BLaER1 treated with 17β-estradiol and CSF1 and Interleukin-3, amounts not matched to agents 10 nM and 100 nM (cell line): ENCODE results near the gene ADCY3.

Source experiments
- H3K27ac ChIP-seq, 11 experiments: shearing (Covaris generic); formaldehyde crosslinking; 2 replicates each; pipeline ENCODE4 v1.8.1; 2022
- H3K27me3 ChIP-seq, 11 experiments: shearing (Covaris generic); formaldehyde crosslinking; 2 replicates each; pipeline ENCODE4 v1.8.1; 2022
- H3K36me3 ChIP-seq, 11 experiments: shearing (Covaris generic); formaldehyde crosslinking; 2 replicates each; pipeline ENCODE4 v1.8.1; 2022
- H3K4me1 ChIP-seq, 10 experiments: shearing (Covaris generic); formaldehyde crosslinking; 2 replicates each; pipeline ENCODE4 v1.8.1; 2022
- H3K4me2 ChIP-seq, 11 experiments: shearing (Covaris generic); formaldehyde crosslinking; 2 replicates each; pipeline ENCODE4 v1.8.1; 2022
- H3K4me3 ChIP-seq, 10 experiments: shearing (Covaris generic); formaldehyde crosslinking; 2 replicates each; pipeline ENCODE4 v1.8.1; 2022
- H3K9ac ChIP-seq, 11 experiments: shearing (Covaris generic); formaldehyde crosslinking; 2 replicates each; pipeline ENCODE4 v1.8.1; 2022
- H3K9me3 ChIP-seq, 11 experiments: shearing (Covaris generic); formaldehyde crosslinking; replicated peaks in 1 of 11; 2 replicates each; pipeline ENCODE4 v1.8.1; 2022
- H4K20me1 ChIP-seq, 11 experiments: shearing (Covaris generic); formaldehyde crosslinking; 2 replicates each; pipeline ENCODE4 v1.8.1; 2022
- Cebpa-rat ChIP-seq, 11 experiments: shearing (Covaris generic); IDR thresholded peaks; 2 replicates each; pipeline ENCODE4 v1.8.1; 2022

ADCY3 gene

GRCh38 chr2:24920098-24920808, at the start of gene ADCY3:
Gene ADCY3 (minus strand): TSS chr2:24920237. CDS start chr2:24918987, 1,250 bp downstream.
- peak within 1 kb of the TSS in 10 of 11 experiments; percentile 30 to 79 (median 74); a peak in 21 of 22 replicates for H3K27ac ChIP-seq
- peaks cover 0 to 25% (median 0%) of the 10 kb centered on the region in 11 experiments; a peak in 5 of 22 replicates for H3K36me3 ChIP-seq
- H3K4me1 ChIP-seq = peaks cover 30 to 53% (median 46%) of the 10 kb centered on the region in 10 experiments
- peaks cover 0 to 12% (median 0%) of the 10 kb centered on the region in 11 experiments; a peak in 5 of 22 replicates for H3K27me3 ChIP-seq
- no peaks in the 10 kb centered on the region for H3K9me3 ChIP-seq
- peak within 1 kb of the TSS; percentile 78 to 87 (median 82) for H3K4me3 ChIP-seq
- TF ChIP-seq Cebpa-rat (IDR thresholded peaks at IDR 0.05) = no peak
- peak within 1 kb of the TSS; percentile 76 to 85 (median 82) for H3K9ac ChIP-seq
- peak within 1 kb of the TSS; percentile 90 to 99 (median 94) for H3K4me2 ChIP-seq
- H4K20me1 ChIP-seq = peaks cover 0 to 43% (median 37%) of the 10 kb centered on the region in 11 experiments; a peak in 18 of 22 replicates

GRCh38 chr2:24969784-24970183, 49.7 kb upstream of the ADCY3 start:
- Histone ChIP-seq H3K4me3 (no peak overlapping the region), H3K27ac (no peak overlapping the region), H3K9me3 (no peaks in the 10 kb centered on the region), H4K20me1 (no peaks in the 10 kb centered on the region), H3K4me1 (peaks cover 7 to 23% (median 17%) of the 10 kb centered on the region in 10 experiments; a peak in 19 of 20 replicates), H3K9ac (no peak overlapping the region), H3K27me3 (no peaks in the 10 kb centered on the region), H3K36me3 (peaks cover 20 to 31% (median 27%) of the 10 kb centered on the region in 11 experiments), H3K4me2 (no peak overlapping the region; a peak in 1 of 22 replicates)
- no peak for TF ChIP-seq Cebpa-rat (IDR thresholded peaks at IDR 0.05)

- Histone ChIP-seq H3K4me3 (no peak overlapping the region), H3K36me3 (peaks cover 65 to 100% (median 92%) of the 10 kb centered on the region in 11 experiments), H3K27me3 (no peaks in the 10 kb centered on the region), H4K20me1 (no peaks in the 10 kb centered on the region), H3K9me3 (no peaks in the 10 kb centered on the region), H3K4me1 (peaks cover 0 to 9% (median 5%) of the 10 kb centered on the region in 10 experiments; a peak in 8 of 20 replicates), H3K9ac (no peak overlapping the region), H3K27ac (no peak overlapping the region), H3K4me2 (no peak overlapping the region)
- no peak for TF ChIP-seq Cebpa-rat (IDR thresholded peaks at IDR 0.05)
Observed at GRCh38 chr2:24961903-24962302, 41.9 kb upstream of the ADCY3 start.

- peaks cover 0 to 9% (median 5%) of the 10 kb centered on the region in 10 experiments; a peak in 8 of 20 replicates for H3K4me1 ChIP-seq
- H3K9me3 ChIP-seq = peaks cover 13 to 19% (median 16%) of the 10 kb centered on the region in 11 experiments
- no peak overlapping the region for H3K27ac ChIP-seq
- no peak for TF ChIP-seq Cebpa-rat (IDR thresholded peaks at IDR 0.05)
- no peaks in the 10 kb centered on the region for H3K27me3 ChIP-seq
- H4K20me1 ChIP-seq = no peaks in the 10 kb centered on the region
- no peak overlapping the region for H3K4me2 ChIP-seq
- H3K4me3 ChIP-seq = no peak overlapping the region
- H3K36me3 ChIP-seq = peaks cover 66 to 100% (median 92%) of the 10 kb centered on the region in 11 experiments
- H3K9ac ChIP-seq = no peak overlapping the region
Observed at GRCh38 chr2:24959761-24960160, 39.7 kb upstream of the ADCY3 start.

- no peaks in the 10 kb centered on the region for H3K27me3 ChIP-seq
- no peak overlapping the region for H3K4me3 ChIP-seq
- TF ChIP-seq Cebpa-rat (IDR thresholded peaks at IDR 0.05) = no peak
- no peaks in the 10 kb centered on the region for H4K20me1 ChIP-seq
- H3K9me3 ChIP-seq = peaks cover 17 to 24% (median 20%) of the 10 kb centered on the region in 11 experiments
- peaks cover 0 to 9% (median 5%) of the 10 kb centered on the region in 10 experiments; a peak in 8 of 20 replicates for H3K4me1 ChIP-seq
- H3K27ac ChIP-seq = no peak overlapping the region
- H3K4me2 ChIP-seq = no peak overlapping the region
- H3K9ac ChIP-seq = no peak overlapping the region
- H3K36me3 ChIP-seq = peaks cover 72 to 100% (median 93%) of the 10 kb centered on the region in 11 experiments
Observed at GRCh38 chr2:24958411-24958935, 38.4 kb upstream of the ADCY3 start.

- Histone ChIP-seq H3K9me3 (peaks cover 17 to 24% (median 20%) of the 10 kb centered on the region in 11 experiments), H3K36me3 (peaks cover 70 to 100% (median 93%) of the 10 kb centered on the region in 11 experiments), H3K27ac (no peak overlapping the region), H3K9ac (no peak overlapping the region), H3K4me3 (no peak overlapping the region), H3K4me2 (no peak overlapping the region), H4K20me1 (no peaks in the 10 kb centered on the region), H3K27me3 (no peaks in the 10 kb centered on the region), H3K4me1 (peaks cover 0 to 9% (median 5%) of the 10 kb centered on the region in 10 experiments; a peak in 8 of 20 replicates)
- TF ChIP-seq Cebpa-rat (IDR thresholded peaks at IDR 0.05) = no peak
Observed at GRCh38 chr2:24957976-24958375, 37.9 kb upstream of the ADCY3 start.

- Histone ChIP-seq H3K9ac (no peak overlapping the region), H3K4me2 (no peak overlapping the region; a peak in 1 of 22 replicates), H3K4me1 (peaks cover 0 to 9% (median 0%) of the 10 kb centered on the region in 10 experiments; a peak in 6 of 20 replicates), H3K9me3 (peaks cover 17 to 24% (median 20%) of the 10 kb centered on the region in 11 experiments), H3K27me3 (no peaks in the 10 kb centered on the region), H3K27ac (no peak overlapping the region), H3K4me3 (no peak overlapping the region), H3K36me3 (peaks cover 65 to 100% (median 90%) of the 10 kb centered on the region in 11 experiments), H4K20me1 (no peaks in the 10 kb centered on the region)
- TF ChIP-seq Cebpa-rat (IDR thresholded peaks at IDR 0.05) = no peak
Observed at GRCh38 chr2:24957221-24957620, 37.2 kb upstream of the ADCY3 start.

GRCh38 chr2:24955921-24956320, 35.9 kb upstream of the ADCY3 start:
- Histone ChIP-seq H3K4me2 (no peak overlapping the region), H3K27ac (no peak overlapping the region), H3K27me3 (no peaks in the 10 kb centered on the region), H3K9me3 (peaks cover 17 to 24% (median 20%) of the 10 kb centered on the region in 11 experiments), H3K4me1 (peaks cover 0 to 9% (median 0%) of the 10 kb centered on the region in 10 experiments; a peak in 6 of 20 replicates), H3K36me3 (peaks cover 66 to 100% (median 90%) of the 10 kb centered on the region in 11 experiments), H3K9ac (no peak overlapping the region), H4K20me1 (no peaks in the 10 kb centered on the region), H3K4me3 (no peak overlapping the region)
- TF ChIP-seq Cebpa-rat (IDR thresholded peaks at IDR 0.05) = no peak

- peaks cover 17 to 24% (median 20%) of the 10 kb centered on the region in 11 experiments for H3K9me3 ChIP-seq
- no peaks in the 10 kb centered on the region for H4K20me1 ChIP-seq
- peaks cover 71 to 100% (median 92%) of the 10 kb centered on the region in 11 experiments for H3K36me3 ChIP-seq
- H3K4me2 ChIP-seq = no peak overlapping the region
- H3K27me3 ChIP-seq = no peaks in the 10 kb centered on the region
- H3K27ac ChIP-seq = no peak overlapping the region
- H3K9ac ChIP-seq = no peak overlapping the region
- H3K4me3 ChIP-seq = no peak overlapping the region
- H3K4me1 ChIP-seq = peaks cover 0 to 9% (median 0%) of the 10 kb centered on the region in 10 experiments; a peak in 6 of 20 replicates
- no peak for TF ChIP-seq Cebpa-rat (IDR thresholded peaks at IDR 0.05)
Observed at GRCh38 chr2:24955232-24955631, 35.2 kb upstream of the ADCY3 start.
